ENCODE measurements around the gene LYPD6B.

GRCh38 chr2:149160701-149161217 lies 122.3 kb downstream of the LYPD6B start:
- TF ChIP-seq, protein P1, sequence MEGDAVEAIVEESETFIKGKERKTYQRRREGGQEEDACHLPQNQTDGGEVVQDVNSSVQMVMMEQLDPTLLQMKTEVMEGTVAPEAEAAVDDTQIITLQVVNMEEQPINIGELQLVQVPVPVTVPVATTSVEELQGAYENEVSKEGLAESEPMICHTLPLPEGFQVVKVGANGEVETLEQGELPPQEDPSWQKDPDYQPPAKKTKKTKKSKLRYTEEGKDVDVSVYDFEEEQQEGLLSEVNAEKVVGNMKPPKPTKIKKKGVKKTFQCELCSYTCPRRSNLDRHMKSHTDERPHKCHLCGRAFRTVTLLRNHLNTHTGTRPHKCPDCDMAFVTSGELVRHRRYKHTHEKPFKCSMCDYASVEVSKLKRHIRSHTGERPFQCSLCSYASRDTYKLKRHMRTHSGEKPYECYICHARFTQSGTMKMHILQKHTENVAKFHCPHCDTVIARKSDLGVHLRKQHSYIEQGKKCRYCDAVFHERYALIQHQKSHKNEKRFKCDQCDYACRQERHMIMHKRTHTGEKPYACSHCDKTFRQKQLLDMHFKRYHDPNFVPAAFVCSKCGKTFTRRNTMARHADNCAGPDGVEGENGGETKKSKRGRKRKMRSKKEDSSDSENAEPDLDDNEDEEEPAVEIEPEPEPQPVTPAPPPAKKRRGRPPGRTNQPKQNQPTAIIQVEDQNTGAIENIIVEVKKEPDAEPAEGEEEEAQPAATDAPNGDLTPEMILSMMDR (IDR thresholded peaks at IDR 0.05; ENCODE audit: low read length): no peak
- no peak for TF ChIP-seq EZH2 (IDR thresholded peaks at IDR 0.05; ENCODE audit: borderline replicate concordance, low read length)

Data from OCI-LY1 (cell line).